ENCODE measurements around the gene IFT20. TPM values are rescaled to one million over a fixed set of nuclear protein-coding genes. Genes with fewer than 3 reads are reported as not detected.

IFT20 gene
- total and polyA plus RNA-seq, 9 of the 15 experiments (the other 6 are each of a cell fraction or from before 2014, with no cell fraction given) = 11.2 to 38.6 (median 20.1) TPM

- TF ChIP-seq NR0B1 (IDR thresholded peaks at IDR 0.05; ENCODE audit: partially characterized antibody) = no peak
- no peak for TF ChIP-seq THRB (CRISPR knock-in tag; conservative IDR thresholded peaks at IDR 0.05)
- no peak for TF ChIP-seq CUX1 (CRISPR knock-in tag; IDR thresholded peaks at IDR 0.05)
- no peak for TF ChIP-seq NFXL1 (CRISPR knock-in tag; IDR thresholded peaks at IDR 0.05)
- no peak for TF ChIP-seq CAMTA2 (CRISPR knock-in tag; conservative IDR thresholded peaks at IDR 0.05)
- no peak for TF ChIP-seq RUNX1 (IDR thresholded peaks at IDR 0.05; ENCODE audit: low read depth)
- no peak for TF ChIP-seq NCOA4 (IDR thresholded peaks at IDR 0.05; ENCODE audit: partially characterized antibody)
- no peak for TF ChIP-seq MTF1 (CRISPR knock-in tag; IDR thresholded peaks at IDR 0.05; ENCODE audit: borderline replicate concordance)
- peak; percentile 29; the same call in 1 of the 2 replicates for TF ChIP-seq SOX6 (IDR thresholded peaks at IDR 0.05)
- TF ChIP-seq WHSC1 (IDR thresholded peaks at IDR 0.05; ENCODE audit: low read length) = no peak
- no peak for TF ChIP-seq KHSRP (IDR thresholded peaks at IDR 0.05)
- no peak for TF ChIP-seq CREB5 (CRISPR knock-in tag; IDR thresholded peaks at IDR 0.05)
- TF ChIP-seq HNRNPL (IDR thresholded peaks at IDR 0.05; ENCODE audit: low read depth, low read length) = peak; percentile 55; the same call in 1 of the 2 replicates
- no peak for TF ChIP-seq XRCC4 (IDR thresholded peaks at IDR 0.05; ENCODE audit: extremely low read depth, insufficient read depth, insufficient read length)
- TF ChIP-seq ZFP1 (CRISPR knock-in tag; IDR thresholded peaks at IDR 0.05) = no peak
- no peak for TF ChIP-seq ZNF561 (CRISPR knock-in tag; conservative IDR thresholded peaks at IDR 0.05)
- TF ChIP-seq TFAP4 (CRISPR knock-in tag; IDR thresholded peaks at IDR 0.05; ENCODE audit: borderline replicate concordance) = peak; percentile 71
These were observed 22.0 kb upstream of the IFT20 start, which contains the start of gene POLDIP2 (continued) for GRCh38 chr17:28357061-28357900.

All from K562 (cell line).